Gastrocnemius medialis (tissue), 4 donors: ENCODE results near the gene TCF4.

Experiments
- CTCF ChIP-seq, 5 experiments: fragments of 450-650 bp in 3 of 5; fragments of 200-600 bp in 2 of 5; sonication (generic) in 2 of 5; IDR thresholded peaks in 4 of 5; conservative IDR thresholded peaks in 1 of 5; 1 replicate in 4 of 5; 2 replicates in 1 of 5; pipeline ENCODE4 v1.5.1; 2016 to 2019; ENCODE audit warnings: antibody characterized with exemption in 5 of 5, mild to moderate bottlenecking in 3 of 5, moderate library complexity in 3 of 5
- POLR2A ChIP-seq, 2 donors: fragments of 450-650 bp; IDR thresholded peaks; one replicate each; pipeline ENCODE4 v1.6.1; 2017; ENCODE audit warnings: antibody characterized with exemption in 2 of 2, mild to moderate bottlenecking in 2 of 2, moderate library complexity in 2 of 2

GRCh38 chr18:55432307-55433040, 155.5 kb downstream of the TCF4 start:
- TF ChIP-seq CTCF (IDR thresholded peaks at IDR 0.05 in 4 of 5, conservative IDR thresholded peaks at IDR 0.05 in 1 of 5), result no peak
- TF ChIP-seq POLR2A (IDR thresholded peaks at IDR 0.05), result no peak
